Loucy (cell line): ENCODE measurements around the gene MAPT.

ENCODE experiments used
- CTCF ChIP-seq: fragments of 200-600 bp; sonication (generic); conservative IDR thresholded peaks from 2 replicates; pipeline ENCODE4 v1.5.1; 2014; ENCODE audit warnings: mild to moderate bottlenecking, antibody characterized with exemption, low read length
- EZH2phosphoT487 ChIP-seq: fragments of 200-600 bp; IDR thresholded peaks from 2 replicates; pipeline ENCODE4 v1.6.1; 2018; ENCODE audit warnings: antibody characterized with exemption, mild to moderate bottlenecking, moderate library complexity, borderline replicate concordance

GRCh38 chr17:46000292-46000691 is 105.9 kb downstream of the MAPT start:
- TF ChIP-seq CTCF (no peak), EZH2phosphoT487 (no peak)
